DOHH2 (cell line): ENCODE measurements around the gene NFX1.

ENCODE experiments used
- CTCF ChIP-seq: fragments of 200-600 bp; sonication (generic); IDR thresholded peaks from one replicate; pipeline ENCODE4 v1.5.1; 2014; ENCODE audit warnings: antibody characterized with exemption, mild to moderate bottlenecking, low read depth, low read length; ENCODE audit not compliant: poor library complexity, severe bottlenecking
- EZH2phosphoT487 ChIP-seq: fragments of 200-600 bp; sonication (generic); IDR thresholded peaks from 2 replicates; pipeline ENCODE4 v1.6.1; 2017; ENCODE audit warnings: borderline replicate concordance, mild to moderate bottlenecking, antibody characterized with exemption, low read length, moderate library complexity, mixed read lengths

GRCh38 chr9:33260372-33260771, 29.9 kb upstream of the NFX1 start:
- TF ChIP-seq CTCF: no peak
- no peak for TF ChIP-seq EZH2phosphoT487
